ENCODE results near the gene TLE3.

TLE3 gene

DNA sequence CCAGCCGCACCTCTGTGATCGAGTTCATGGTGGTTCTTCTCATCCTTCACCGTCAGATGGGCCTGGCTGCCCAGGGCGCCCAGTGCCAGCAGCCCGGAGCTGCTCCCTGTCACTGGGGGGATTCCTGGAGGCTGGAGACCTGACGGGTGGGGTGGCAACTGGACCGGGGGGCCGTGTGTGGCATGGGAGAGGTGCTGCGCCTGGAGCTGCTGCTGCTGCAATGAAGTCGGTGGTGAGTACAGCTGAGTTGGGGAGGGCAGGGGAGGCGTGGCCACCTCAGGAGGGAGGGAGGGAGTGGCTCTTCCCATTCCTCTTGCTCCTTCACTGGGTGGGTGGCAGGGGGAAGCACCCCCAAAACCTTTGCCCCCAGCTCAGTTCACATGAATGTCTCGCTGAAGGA, 31.7 kb downstream of the TLE3 start:
- no peaks in the 10 kb centered on the region for H3K9me2 ChIP-seq (replicated peaks; ENCODE audit: insufficient read depth, low read length)
- peaks cover 4% of the 10 kb centered on the region; the same call in 1 of the 2 replicates for H3K36me3 ChIP-seq (ENCODE audit: low read length)
- no peak overlapping the region for H3K4me2 ChIP-seq (ENCODE audit: low read depth, low read length, poor library complexity, severe bottlenecking)
- no peak overlapping the region for H3K9ac ChIP-seq (ENCODE audit: low read length)
- no peak overlapping the region for H2AFZ ChIP-seq (ENCODE audit: low read depth, low read length, severe bottlenecking)
- H3K4me3 ChIP-seq (ENCODE audit: insufficient read depth, low read length, poor library complexity, severe bottlenecking) = no peak overlapping the region
- H3K27ac ChIP-seq (ENCODE audit: low read depth, low read length) = no peak overlapping the region
- H4K20me1 ChIP-seq (ENCODE audit: low read depth, low read length) = no peaks in the 10 kb centered on the region
- no peaks in the 10 kb centered on the region for H3K27me3 ChIP-seq (ENCODE audit: low read length)
- no peaks in the 10 kb centered on the region for H3K9me3 ChIP-seq (ENCODE audit: insufficient read depth, low read length)
- no peak for TF ChIP-seq EZH2phosphoT487 (conservative IDR thresholded peaks at IDR 0.05; ENCODE audit: low read length)
- no peak for TF ChIP-seq CTCF (IDR thresholded peaks at IDR 0.05; ENCODE audit: insufficient read depth, low read length, poor library complexity, severe bottlenecking)
- no peaks in the 10 kb centered on the region for H3F3A ChIP-seq (ENCODE audit: insufficient read depth)
- no peaks in the 10 kb centered on the region for H3K79me2 ChIP-seq (ENCODE audit: insufficient read depth, low read length)

DNA sequence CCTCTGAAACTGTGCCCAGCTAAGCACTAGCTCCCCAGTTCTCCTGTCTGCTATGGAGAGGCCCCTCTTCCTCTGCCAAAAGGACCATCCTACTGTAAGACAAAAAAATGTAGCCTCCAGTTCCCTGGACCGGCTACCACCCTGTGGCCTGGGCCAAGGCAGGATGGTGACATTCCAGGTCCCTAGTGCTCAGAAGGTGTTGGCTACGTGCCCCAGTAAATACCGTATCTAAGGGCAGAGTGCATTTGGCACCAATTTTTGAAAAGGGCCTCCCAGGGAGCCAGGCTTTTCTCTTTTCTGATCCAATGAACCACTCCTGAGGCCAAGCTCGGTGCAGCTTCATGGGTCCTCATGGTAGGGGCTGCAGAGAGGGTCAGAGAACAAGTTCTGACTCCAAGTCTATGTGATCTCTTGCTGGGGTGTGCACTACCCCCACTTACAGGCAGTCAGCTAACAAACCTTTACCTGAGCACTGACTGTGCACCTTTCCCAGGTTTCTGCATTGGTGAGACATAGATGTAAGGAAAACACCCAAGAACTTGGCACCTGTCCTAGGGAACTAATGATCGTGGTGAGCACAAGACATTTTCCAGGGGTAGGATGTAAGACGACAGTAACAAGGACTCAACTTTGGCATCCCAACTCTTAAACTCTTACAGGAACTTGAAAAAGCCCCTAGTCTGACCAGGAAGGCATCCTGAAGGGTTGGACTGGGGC, 32.6 kb downstream of the TLE3 start:
- Histone ChIP-seq H2AFZ (ENCODE audit: low read depth, low read length, severe bottlenecking) (no peak overlapping the region), H4K20me1 (ENCODE audit: low read depth, low read length) (no peaks in the 10 kb centered on the region), H3K9me2 (replicated peaks; ENCODE audit: insufficient read depth, low read length) (no peaks in the 10 kb centered on the region), H3K79me2 (ENCODE audit: insufficient read depth, low read length) (no peaks in the 10 kb centered on the region), H3K27me3 (ENCODE audit: low read length) (no peaks in the 10 kb centered on the region), H3K9ac (ENCODE audit: low read length) (no peak overlapping the region), H3K9me3 (ENCODE audit: insufficient read depth, low read length) (no peaks in the 10 kb centered on the region), H3K36me3 (ENCODE audit: low read length) (peaks cover 4% of the 10 kb centered on the region; the same call in 1 of the 2 replicates), H3K27ac (ENCODE audit: low read depth, low read length) (no peak overlapping the region), H3K4me3 (ENCODE audit: insufficient read depth, low read length, poor library complexity, severe bottlenecking) (no peak overlapping the region), H3K4me2 (ENCODE audit: low read depth, low read length, poor library complexity, severe bottlenecking) (no peak overlapping the region), H3F3A (ENCODE audit: insufficient read depth) (no peaks in the 10 kb centered on the region)
- TF ChIP-seq CTCF (IDR thresholded peaks at IDR 0.05; ENCODE audit: insufficient read depth, low read length, poor library complexity, severe bottlenecking) = no peak

DNA sequence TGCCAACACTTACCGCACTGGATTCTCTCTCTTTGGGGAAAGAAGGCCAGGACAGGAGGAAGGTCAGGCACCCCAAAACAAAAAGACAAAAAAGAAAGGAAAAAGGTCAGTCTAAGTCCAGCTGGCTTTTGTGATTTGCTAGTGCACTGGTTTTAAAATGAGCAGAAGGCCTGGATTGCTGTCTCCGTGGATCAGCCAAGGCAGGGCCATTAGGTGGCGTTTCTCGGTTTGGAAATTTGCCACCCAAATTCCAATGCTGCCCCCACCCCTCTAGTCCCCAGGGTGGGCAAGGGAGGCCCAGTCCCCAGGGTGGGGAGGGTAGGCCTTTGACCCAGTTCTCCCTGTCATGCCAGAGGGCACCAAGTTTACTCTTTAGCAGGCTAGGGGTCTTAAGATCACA, 33.3 kb downstream of the TLE3 start:
- Histone ChIP-seq H4K20me1 (ENCODE audit: low read depth, low read length) (no peaks in the 10 kb centered on the region), H3K27me3 (ENCODE audit: low read length) (no peaks in the 10 kb centered on the region), H3K79me2 (ENCODE audit: insufficient read depth, low read length) (no peaks in the 10 kb centered on the region), H3K4me2 (ENCODE audit: low read depth, low read length, poor library complexity, severe bottlenecking) (no peak overlapping the region), H3K9me3 (ENCODE audit: insufficient read depth, low read length) (no peaks in the 10 kb centered on the region), H3K36me3 (ENCODE audit: low read length) (0 out of 2 replicates have a peak, but pooled peaks cover 4% of the 10 kb centered on the region), H3K4me3 (ENCODE audit: insufficient read depth, low read length, poor library complexity, severe bottlenecking) (no peak overlapping the region), H3K27ac (ENCODE audit: low read depth, low read length) (no peak overlapping the region), H3K9me2 (replicated peaks; ENCODE audit: insufficient read depth, low read length) (no peaks in the 10 kb centered on the region), H3K9ac (ENCODE audit: low read length) (no peak overlapping the region), H3F3A (ENCODE audit: insufficient read depth) (no peaks in the 10 kb centered on the region), H2AFZ (ENCODE audit: low read depth, low read length, severe bottlenecking) (no peak overlapping the region)
- no peak for TF ChIP-seq EZH2phosphoT487 (conservative IDR thresholded peaks at IDR 0.05; ENCODE audit: low read length)
- TF ChIP-seq CTCF (IDR thresholded peaks at IDR 0.05; ENCODE audit: insufficient read depth, low read length, poor library complexity, severe bottlenecking) = no peak
